HG03520 (cell line): ENCODE measurements around the gene ZNF428.
"Not testable (repeated sequence)": the region's sequence is repeated elsewhere in the genome, so short reads cannot be mapped to it uniquely, and the experiment has no call there.

Experiments used
- ATAC-seq: cut with Tn5 transposase; IDR thresholded peaks from one replicate; pipeline ENCODE4 v1.9.1; 2021; ENCODE audit warnings: mild to moderate bottlenecking, moderate library complexity; ENCODE audit not compliant: unreplicated experiment

The ZNF428 gene

GRCh38 chr19:43640424-43640757, 21.0 kb upstream of the ZNF428 start:
- ATAC-seq, result no peak

DNA sequence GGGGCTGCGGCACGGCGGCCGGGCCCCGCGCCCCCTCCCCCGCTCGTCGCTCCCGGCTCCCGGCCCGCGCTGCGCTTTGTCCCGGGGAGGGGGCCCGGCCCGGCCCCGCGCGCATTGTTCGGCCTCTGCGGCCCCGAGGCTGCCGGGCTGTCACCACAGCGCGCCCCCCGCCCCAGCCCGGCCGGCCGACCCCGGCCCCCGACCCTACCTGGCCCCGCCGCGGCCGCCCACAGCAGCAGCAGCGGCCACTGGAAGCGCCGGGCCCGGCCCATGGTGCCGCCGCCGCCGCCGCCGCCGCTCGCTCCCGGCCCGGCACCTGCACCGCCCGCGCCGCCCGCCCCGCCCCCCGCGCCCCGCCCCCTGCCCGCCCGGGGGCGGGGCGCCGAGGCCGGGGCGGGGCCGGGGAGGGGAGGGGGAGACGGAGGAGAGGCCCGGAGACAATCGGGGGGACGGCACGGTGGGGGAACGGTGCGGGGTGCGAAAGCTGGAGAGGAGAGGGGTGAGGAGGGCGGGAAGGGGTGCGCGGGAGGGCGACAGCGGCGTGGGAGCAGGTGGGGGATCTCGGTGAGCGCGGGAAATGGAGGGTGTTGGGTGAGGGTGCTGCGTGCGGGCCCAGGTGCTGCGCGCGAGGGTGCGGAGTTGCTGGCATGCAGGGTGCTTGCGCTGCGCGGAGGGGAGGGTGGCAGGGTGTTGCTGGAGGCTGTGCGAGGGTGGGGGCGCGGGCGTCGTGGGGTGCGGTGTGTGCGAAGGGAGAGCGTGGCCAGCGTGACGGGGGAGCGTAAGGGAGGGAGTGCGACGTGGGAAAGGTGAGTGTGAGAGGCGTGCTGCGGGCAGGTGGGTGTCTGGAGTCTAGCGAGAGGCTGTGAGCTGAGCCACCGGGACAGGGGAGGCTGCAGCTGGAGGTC, 20.3 kb upstream of the ZNF428 start, which contains the start of gene CADM4:
TSS of gene CADM4 (minus strand) at position 332 of the 905 bp plus-strand sequence. CDS start at position 272, 60 bp downstream.
- ATAC-seq, result no peak

GRCh38 chr19:43638995-43639518, 19.6 kb upstream of the ZNF428 start:
- no peak for ATAC-seq

GRCh38 chr19:43638214-43638994, 19.0 kb upstream of the ZNF428 start:
- no peak for ATAC-seq

GRCh38 chr19:43636121-43636683, 16.8 kb upstream of the ZNF428 start:
- no peak for ATAC-seq

DNA sequence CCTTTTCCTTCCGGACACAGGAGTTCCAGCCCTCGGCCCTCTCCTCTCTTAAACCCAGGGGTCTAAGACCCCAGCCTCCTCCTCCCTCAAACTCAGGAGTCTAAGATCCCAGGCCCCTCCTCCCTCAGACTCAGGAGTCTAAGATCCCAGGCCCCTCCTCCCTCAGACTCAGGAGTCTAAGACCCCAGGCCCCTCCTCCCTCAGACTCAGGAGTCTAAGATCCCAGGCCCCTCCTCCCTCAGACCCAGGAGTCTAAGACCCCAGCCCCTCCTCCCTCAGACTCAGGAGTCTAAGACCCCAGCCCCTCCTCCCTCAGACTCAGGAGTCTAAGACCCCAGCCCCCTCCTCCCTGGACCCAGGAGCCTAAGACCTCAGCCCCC, 16.1 kb upstream of the ZNF428 start:
- not testable (repeated sequence) for ATAC-seq

- no peak for ATAC-seq
These were observed 15.6 kb upstream of the ZNF428 start for GRCh38 chr19:43634872-43635560.

GRCh38 chr19:43634506-43634871, 15.1 kb upstream of the ZNF428 start:
- no peak for ATAC-seq

GRCh38 chr19:43634068-43634467, 14.6 kb upstream of the ZNF428 start:
- no peak for ATAC-seq

- no peak for ATAC-seq
These were observed 14.1 kb upstream of the ZNF428 start for GRCh38 chr19:43633520-43633919.

- no peak for ATAC-seq
These were observed 12.1 kb upstream of the ZNF428 start for GRCh38 chr19:43631491-43631890.

GRCh38 chr19:43628646-43629326, 9.4 kb upstream of the ZNF428 start:
- ATAC-seq, result no peak

DNA sequence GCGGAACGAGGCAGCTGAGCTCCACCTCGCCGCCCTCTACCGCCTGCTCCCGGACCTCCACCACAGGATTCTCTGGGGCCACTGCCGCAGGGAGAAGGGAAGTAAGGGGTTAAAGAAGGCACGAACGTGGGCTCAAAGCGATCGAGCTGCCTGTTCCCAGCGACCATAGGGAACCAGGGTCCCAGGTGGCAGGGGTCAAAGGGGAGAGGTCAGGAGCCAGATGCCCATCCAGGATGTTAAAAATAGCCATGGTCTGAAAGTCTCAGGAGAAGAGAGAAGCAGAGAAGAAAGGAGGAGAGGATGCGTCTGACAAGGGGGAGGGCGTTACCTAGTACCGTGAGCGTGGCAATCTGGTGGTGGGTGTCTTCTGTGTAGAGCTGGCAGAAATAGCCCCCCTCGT, 7.4 kb upstream of the ZNF428 start:
- ATAC-seq, result no peak

DNA sequence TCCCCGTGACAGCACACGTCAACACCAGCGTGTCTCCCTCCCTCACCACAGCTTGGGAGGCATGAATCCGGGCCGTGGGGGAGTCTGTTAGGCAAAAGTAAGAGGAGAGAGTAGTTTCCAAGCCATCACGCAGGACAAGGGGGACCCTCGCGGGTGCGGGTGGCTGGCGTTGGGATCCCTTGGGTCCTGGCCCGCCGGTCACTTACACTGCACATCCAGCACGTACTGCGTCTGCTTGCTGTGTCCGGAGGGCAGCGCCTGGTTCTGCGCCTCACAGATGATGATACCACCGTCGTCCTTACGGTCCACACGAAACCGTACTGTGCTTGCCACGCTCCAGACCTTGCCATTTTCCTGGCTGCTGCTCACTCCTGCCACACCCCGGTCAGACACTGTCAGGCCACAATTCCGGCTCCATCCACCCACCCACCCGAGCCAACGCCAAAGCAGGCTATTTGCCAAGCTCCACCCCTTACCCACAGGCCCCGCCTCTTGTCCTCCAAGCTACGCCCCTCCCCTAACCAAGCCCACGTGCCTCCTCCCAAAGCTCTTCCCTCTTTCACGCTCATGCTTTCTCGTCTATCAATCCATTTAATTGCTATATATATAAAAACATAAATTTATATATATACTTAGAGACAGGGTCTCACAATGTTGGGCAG, 6.6 kb upstream of the ZNF428 start:
- ATAC-seq, result no peak

- ATAC-seq, result no peak
These were observed 5.5 kb upstream of the ZNF428 start for GRCh38 chr19:43624933-43625332.

DNA sequence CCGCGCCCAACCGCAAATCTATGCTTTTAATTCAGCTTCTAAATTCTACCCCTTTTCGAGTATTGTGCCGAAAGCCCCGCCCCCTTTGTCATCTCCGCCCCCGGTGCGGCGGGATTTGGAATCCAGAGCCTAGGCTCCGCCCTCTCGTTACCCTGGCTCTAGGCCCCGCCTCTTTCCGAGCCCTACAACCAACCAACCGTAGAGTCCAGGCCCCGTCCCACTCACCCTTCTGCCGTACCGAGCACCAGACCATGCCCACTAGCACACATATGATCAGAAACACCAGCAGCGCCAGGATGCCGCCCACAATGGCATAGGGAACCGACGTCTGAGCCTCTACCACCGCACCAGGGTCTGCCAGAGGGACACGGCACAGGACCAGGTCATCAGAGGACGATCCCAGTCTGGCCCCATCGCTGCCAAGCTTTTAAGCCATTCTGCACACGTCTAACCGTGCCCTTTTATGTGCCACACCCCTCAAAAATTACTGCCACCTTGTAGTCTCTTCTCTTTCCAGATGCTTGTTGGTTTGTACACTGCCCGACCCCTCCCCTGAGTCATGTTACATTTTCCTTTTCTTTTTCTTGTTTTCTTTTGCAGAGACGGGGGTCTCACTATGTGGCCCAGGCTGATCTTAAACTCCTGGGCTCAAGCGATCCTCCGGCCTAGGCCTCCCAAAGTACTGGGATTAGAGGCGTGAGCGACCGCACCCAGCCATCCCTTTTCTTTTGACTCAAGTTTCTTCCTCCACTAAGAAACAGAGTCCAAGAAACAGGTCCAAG, 4.7 kb upstream of the ZNF428 start:
- ATAC-seq, result no peak

DNA sequence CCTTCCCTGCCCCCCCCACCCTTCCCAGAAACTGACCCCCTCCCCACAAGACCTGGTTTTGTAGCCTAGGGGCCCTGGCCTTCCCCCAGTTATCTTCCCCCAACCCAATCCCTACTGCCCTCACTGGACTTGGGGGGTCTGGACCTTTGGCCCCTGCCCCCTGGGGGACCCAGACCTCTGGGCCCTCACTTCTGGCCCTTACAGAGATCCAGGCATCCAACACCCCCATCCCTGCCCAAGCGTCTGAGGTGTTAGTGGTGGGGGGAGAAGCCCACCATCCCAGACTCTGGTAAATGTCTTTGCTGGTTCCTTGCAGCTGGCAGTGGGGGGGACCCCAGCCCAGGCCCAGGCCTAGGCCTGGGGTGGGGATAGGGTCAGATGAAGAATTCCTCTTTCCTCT, 3.5 kb upstream of the ZNF428 start:
- no peak for ATAC-seq

- ATAC-seq, result no peak
These were observed 2.6 kb upstream of the ZNF428 start for GRCh38 chr19:43622070-43622469.
